Measurements from ENCODE around the gene CKAP2L.

CKAP2L gene

GRCh38 chr2:112791019-112791418 is 26.6 kb upstream of the CKAP2L start:
- DNase-seq: no peak

GRCh38 chr2:112790305-112790704 is 25.9 kb upstream of the CKAP2L start:
- no peak for DNase-seq

GRCh38 chr2:112789186-112789585 is 24.8 kb upstream of the CKAP2L start:
- DNase-seq: no peak

- DNase-seq: no peak
Measured at GRCh38 chr2:112788653-112789052, 24.2 kb upstream of the CKAP2L start.

GRCh38 chr2:112787729-112788393 is 23.5 kb upstream of the CKAP2L start:
- no peak for DNase-seq

- DNase-seq: no peak
Measured at GRCh38 chr2:112787294-112787693, 22.9 kb upstream of the CKAP2L start.

- no peak for DNase-seq
Measured at GRCh38 chr2:112784199-112785189, 20.1 kb upstream of the CKAP2L start, which contains the start of gene IL1A. IL1A (minus strand) TSS chr2:112784493; CDS start chr2:112783770, 723 bp downstream.

- no peak for DNase-seq
Measured at GRCh38 chr2:112783187-112783714, 18.8 kb upstream of the CKAP2L start.

GRCh38 chr2:112782234-112782799 is 17.9 kb upstream of the CKAP2L start:
- DNase-seq: no peak

- no peak for DNase-seq
Measured at GRCh38 chr2:112779598-112779997, 15.2 kb upstream of the CKAP2L start.

- DNase-seq: no peak
Measured at GRCh38 chr2:112777036-112777435, 12.6 kb upstream of the CKAP2L start.

GRCh38 chr2:112776113-112776512 is 11.7 kb upstream of the CKAP2L start:
- DNase-seq: no peak

GRCh38 chr2:112774536-112775285 is 10.3 kb upstream of the CKAP2L start:
- DNase-seq: no peak

- no peak for DNase-seq
Measured at GRCh38 chr2:112773556-112773955, 9.1 kb upstream of the CKAP2L start.

GRCh38 chr2:112772911-112773475 is 8.6 kb upstream of the CKAP2L start:
- DNase-seq: no peak

GRCh38 chr2:112772322-112772721 is 7.9 kb upstream of the CKAP2L start:
- no peak for DNase-seq

- DNase-seq: no peak
Measured at GRCh38 chr2:112768432-112768831, 4.0 kb upstream of the CKAP2L start.

- DNase-seq: no peak
Measured at GRCh38 chr2:112767693-112768330, 3.4 kb upstream of the CKAP2L start.

- DNase-seq: no peak
Measured at GRCh38 chr2:112765251-112765650, 842 bp upstream of the CKAP2L start.

- DNase-seq: no peak
Measured at GRCh38 chr2:112762276-112762675, 2.1 kb downstream of the CKAP2L start.

- no peak for DNase-seq
Measured at GRCh38 chr2:112760149-112760548, 4.3 kb downstream of the CKAP2L start.

GRCh38 chr2:112758711-112759110 is 5.7 kb downstream of the CKAP2L start:
- DNase-seq: no peak

All from activated CD4-positive, alpha-beta T cell treated with anti-CD3 and anti-CD28 coated beads, Interleukin-2, amount 50 U/mL, for 48 hours (primary cell).